HCT116 (cell line): Measurements from ENCODE around the gene DOCK9. TPM values are rescaled to one million over a fixed set of nuclear protein-coding genes. Genes with fewer than 3 reads are reported as not detected.

Experiments used
- ATAC-seq: fragments of 200-7000 bp; cut with Tn5 transposase; 2 replicates; pipeline ENCODE4 v1.9.1; 2020; ENCODE audit warnings: mild to moderate bottlenecking, moderate library complexity
- BruUV-seq: library from RNA; stranded (reverse); fragments of 400-500 nt; replicated peaks from 2 replicates; lab custom pipeline; 2021; lab: Mats Ljungman, UMichigan
- CTCF ChIA-PET: fragments of 300-600 bp; sonication (Branson Sonifier 250); formaldehyde crosslinking; loops from one replicate; lab custom pipeline; 2021; ENCODE audit warnings: antibody characterized with exemption; lab: Charles Lee
- POLR2A ChIA-PET: fragments of 300-600, 350-600 bp; sonication (Branson Sonifier 250); formaldehyde crosslinking; loops from one replicate; lab custom pipeline; 2021; ENCODE audit warnings: antibody characterized with exemption; lab: Charles Lee
- RAD21 ChIA-PET, 2 experiments: fragments of 300-600 bp; sonication (Branson Sonifier 250); formaldehyde crosslinking; loops; one replicate each; lab custom pipeline; 2023; ENCODE audit warnings: low total read pairs in 2 of 2; ENCODE audit not compliant: uncharacterized antibody in 2 of 2, unreplicated experiment in 2 of 2, low non-redundant PET in 1 of 2; lab: Charles Lee
- DNase-seq: peaks from one replicate; pipeline ENCODE4 v3.0.0-alpha.2; 2010; ENCODE audit warnings: low read depth, low spot score
- H2AFZ ChIP-seq: fragments of 200-600 bp; shearing (Covaris generic), sonication (generic); 2 replicates; pipeline ENCODE4 v1.6.1; 2017; ENCODE audit warnings: low read depth, mixed run types, mixed read lengths, antibody characterized with exemption, low read length; ENCODE audit not compliant: poor library complexity, severe bottlenecking
- H3K27ac ChIP-seq: 2 replicates; pipeline ENCODE4 v1.5.1; 2012; ENCODE audit warnings: low read depth, low read length
- H3K27me3 ChIP-seq: fragments of 200-600 bp; sonication (generic); 2 replicates; pipeline ENCODE4 v1.6.1; 2016; ENCODE audit warnings: mixed run types, low read length, mixed read lengths; ENCODE audit not compliant: insufficient read depth
- H3K36me3 ChIP-seq, 2 experiments: fragments of 200-500 bp in 1 of 2; fragments of 200-600 bp in 1 of 2; sonication (Bioruptor generic) in 1 of 2; sonication (generic) in 1 of 2; 2 replicates each; pipeline versions ENCODE4 v1.5.1 to v1.6.1; 2014 to 2016; ENCODE audit warnings: low read length in 2 of 2, inconsistent platforms in 1 of 2, mixed read lengths in 1 of 2, mixed run types in 1 of 2; ENCODE audit not compliant: insufficient read depth in 2 of 2, control insufficient read depth in 1 of 2
- H3K4me1 ChIP-seq, 2 experiments: fragments of 200-600 bp in 1 of 2; sonication (generic) in 1 of 2; 2 replicates each; pipeline versions ENCODE4 v1.5.1 to v1.6.1; 2012 to 2017; ENCODE audit warnings: low read length in 2 of 2, inconsistent platforms in 1 of 2, mild to moderate bottlenecking in 1 of 2, mixed read lengths in 1 of 2, mixed run types in 1 of 2, moderate library complexity in 1 of 2; ENCODE audit not compliant: insufficient read depth in 2 of 2, control insufficient read depth in 1 of 2
- H3K4me2 ChIP-seq: fragments of 200-600 bp; sonication (generic); 2 replicates; pipeline ENCODE4 v1.6.1; 2017; ENCODE audit warnings: mixed run types, low read length, mixed read lengths
- H3K4me3 ChIP-seq, 2 experiments: fragments of 200-600 bp in 1 of 2; sonication (generic) in 1 of 2; replicated peaks in 1 of 2; 2 replicates each; pipeline ENCODE4 v1.5.1; 2011 to 2016; ENCODE audit warnings: low read length in 2 of 2, control low read depth in 1 of 2, low read depth in 1 of 2, mild to moderate bottlenecking in 1 of 2, mixed read lengths in 1 of 2, mixed run types in 1 of 2
- H3K79me2 ChIP-seq: fragments of 200-600 bp; sonication (generic); 2 replicates; pipeline ENCODE4 v1.6.1; 2017; ENCODE audit warnings: mild to moderate bottlenecking, mixed run types, low read length, moderate library complexity, mixed read lengths; ENCODE audit not compliant: insufficient read depth
- H3K9ac ChIP-seq: fragments of 200-600 bp; sonication (generic); 2 replicates; pipeline ENCODE4 v1.6.1; 2016; ENCODE audit warnings: low read length, mixed read lengths
- H3K9me2 ChIP-seq: fragments of 200-600 bp; sonication (generic), shearing (Covaris generic); 2 replicates; pipeline ENCODE4 v1.6.1; 2017; ENCODE audit warnings: mixed run types, mild to moderate bottlenecking, moderate library complexity; ENCODE audit not compliant: insufficient read depth
- H3K9me3 ChIP-seq, 2 experiments: fragments of 200-500 bp in 1 of 2; fragments of 200-600 bp in 1 of 2; sonication (Bioruptor generic) in 1 of 2; sonication (generic) in 1 of 2; 2 replicates each; pipeline ENCODE4 v1.6.1; 2014 to 2017; ENCODE audit warnings: low read length in 2 of 2, mixed read lengths in 2 of 2, inconsistent platforms in 1 of 2, low read depth in 1 of 2, mild to moderate bottlenecking in 1 of 2, mixed run types in 1 of 2, moderate library complexity in 1 of 2; ENCODE audit not compliant: control insufficient read depth in 1 of 2, insufficient read depth in 1 of 2
- H4K20me1 ChIP-seq: fragments of 200-600 bp; sonication (generic), shearing (Covaris generic); 2 replicates; pipeline ENCODE4 v1.6.1; 2017; ENCODE audit warnings: mixed run types, mild to moderate bottlenecking, moderate library complexity; ENCODE audit not compliant: insufficient read depth
- ATF3 ChIP-seq: IDR thresholded peaks from 2 replicates; pipeline ENCODE4 v1.6.1; 2012
- CBX3 ChIP-seq: IDR thresholded peaks from 2 replicates; pipeline ENCODE4 v1.6.1; 2012; ENCODE audit warnings: low read depth
- CEBPB ChIP-seq: IDR thresholded peaks from 2 replicates; pipeline ENCODE4 v1.6.1; 2012; ENCODE audit warnings: low read depth
- CTCF ChIP-seq, 3 experiments: fragments of 200-600 bp in 1 of 3; sonication (generic) in 1 of 3; IDR thresholded peaks in 2 of 3; conservative IDR thresholded peaks in 1 of 3; 2 replicates each; pipeline ENCODE4 v1.5.1; 2012 to 2017; ENCODE audit warnings: low read depth in 2 of 3, low read length in 2 of 3, antibody characterized with exemption in 1 of 3, borderline replicate concordance in 1 of 3, control low read depth in 1 of 3, mild to moderate bottlenecking in 1 of 3, mixed read lengths in 1 of 3, mixed run types in 1 of 3, moderate library complexity in 1 of 3; ENCODE audit not compliant: insufficient read depth in 1 of 3
- EGR1 ChIP-seq: IDR thresholded peaks from 2 replicates; pipeline ENCODE4 v1.6.1; 2012; ENCODE audit warnings: low read depth
- ELF1 ChIP-seq: IDR thresholded peaks from 2 replicates; pipeline ENCODE4 v1.6.1; 2012; ENCODE audit warnings: low read depth, borderline replicate concordance
- EZH2 ChIP-seq: fragments of 200-600 bp; sonication (generic); IDR thresholded peaks from 2 replicates; pipeline ENCODE4 v1.6.1; 2017; ENCODE audit warnings: antibody characterized with exemption, mixed run types
- EZH2phosphoT487 ChIP-seq: fragments of 200-600 bp; IDR thresholded peaks from 2 replicates; pipeline ENCODE4 v1.6.1; 2018; ENCODE audit warnings: antibody characterized with exemption, borderline replicate concordance
- JUND ChIP-seq: IDR thresholded peaks from 2 replicates; pipeline ENCODE4 v1.6.1; 2012
- RAD21 ChIP-seq: IDR thresholded peaks from 2 replicates; pipeline ENCODE4 v1.6.1; 2012; ENCODE audit warnings: low read depth, mild to moderate bottlenecking
- REST ChIP-seq: IDR thresholded peaks from 2 replicates; pipeline ENCODE4 v1.6.1; 2012; ENCODE audit warnings: low read depth
- SIN3A ChIP-seq: IDR thresholded peaks from 2 replicates; pipeline ENCODE4 v1.6.1; 2012; ENCODE audit warnings: low read depth
- YY1 ChIP-seq: IDR thresholded peaks from 2 replicates; pipeline ENCODE4 v1.6.1; 2011; ENCODE audit warnings: low read length, low read depth, moderate library complexity, mild to moderate bottlenecking; ENCODE audit not compliant: insufficient replicate concordance; ENCODE audit errors: extremely low read depth
- ZBTB33 ChIP-seq: IDR thresholded peaks from 2 replicates; pipeline ENCODE4 v1.6.1; 2011; ENCODE audit warnings: mild to moderate bottlenecking, low read length, moderate library complexity; ENCODE audit not compliant: insufficient replicate concordance; ENCODE audit errors: extremely low read depth
- ZFX ChIP-seq: fragments of 450-650 bp; IDR thresholded peaks from 2 replicates; pipeline ENCODE4 v1.6.1; 2017
- intact Hi-C: fragments of 100-400 bp; cut with micrococcal nuclease; formaldehyde crosslinking; loops from 2 replicates; pipeline ENCODE4 v1.10.0; 2022
- total RNA-seq: library from RNA; stranded (reverse); gene quantifications from one replicate; pipeline ENCODE4 v1.2.1, GENCODE V29; 2021; ENCODE audit not compliant: unreplicated experiment

DOCK9 gene
- total RNA-seq, 1 experiment from 2014 or later = 58.8 TPM

GRCh38 chr13:98890925-98891324 lies 86.9 kb downstream of the DOCK9 start:
- POLR2A ChIA-PET = interaction anchor here (1.1 kb wide), 1 partner anchor 11 kb away, joined by 3 read pairs; no protein-coding TSS in a partner anchor
- CTCF ChIA-PET = no interaction called here

More at GRCh38 chr13:98890925-98891324, 86.9 kb downstream of the DOCK9 start:
- no peak overlapping the region for H3K9ac ChIP-seq
- DNase-seq (no peak), ATAC-seq (no peak)
- TF ChIP-seq CBX3 (no peak), CEBPB (no peak), ELF1 (no peak), ZBTB33 (no peak), SIN3A (no peak), ZFX (no peak), REST (no peak), CTCF (IDR thresholded peaks at IDR 0.05 in 2 of 3, conservative IDR thresholded peaks at IDR 0.05 in 1 of 3; ENCODE audit: borderline replicate concordance in 1 of 3, insufficient read depth in 1 of 3, low read depth in 2 of 3, low read length in 2 of 3) (no peak), YY1 (no peak), EGR1 (no peak), EZH2 (no peak), RAD21 (no peak), ATF3 (no peak), EZH2phosphoT487 (no peak), JUND (no peak)
- H3K79me2 ChIP-seq = no peaks in the 10 kb centered on the region
- H2AFZ ChIP-seq = no peak overlapping the region
- RAD21 ChIA-PET = interaction anchor here in 1 of 2 experiments (1.4 kb wide), 1 partner anchor 82 kb away, joined by 3 read pairs; no protein-coding TSS in a partner anchor
- H3K36me3 ChIP-seq = no peaks in the 10 kb centered on the region
- no peak overlapping the region for H3K4me2 ChIP-seq
- H3K4me1 ChIP-seq = peaks cover 6 to 16% of the 10 kb centered on the region in 2 experiments
- no peaks in the 10 kb centered on the region for H3K27me3 ChIP-seq
- intact Hi-C loops = no loop called here
- no peak overlapping the region for H3K4me3 ChIP-seq
- BruUV-seq = no TSS peak
- H4K20me1 ChIP-seq = no peaks in the 10 kb centered on the region; the same call in 1 of the 2 replicates
- H3K9me3 ChIP-seq = no peaks in the 10 kb centered on the region
- no peaks in the 10 kb centered on the region for H3K9me2 ChIP-seq
- H3K27ac ChIP-seq = no peak overlapping the region
